NCI-H82 treated with DMSO at 0.1 percent for 48 hours (cell line): ENCODE results near the gene CCT5.
A peak's percentile ranks its signal among the peaks of the same experiment; 100 is the strongest.
"Not testable (repeated sequence)": the region's sequence is repeated elsewhere in the genome, so short reads cannot be mapped to it uniquely, and the experiment has no call there.

ENCODE experiments used
- DNase-seq: peaks from one replicate; lab custom pipeline; 2025; ENCODE audit not compliant: unreplicated experiment; lab: John Stamatoyannopoulos, UW

CCT5 gene

GRCh38 chr5:10275460-10275859 lies 25.4 kb downstream of the CCT5 start:
- DNase-seq: no peak

GRCh38 chr5:10275991-10276390 lies 25.9 kb downstream of the CCT5 start:
- DNase-seq: peak; percentile 32

- no peak for DNase-seq
Measured at GRCh38 chr5:10276691-10277090, 26.6 kb downstream of the CCT5 start.

GRCh38 chr5:10277773-10278630 lies 27.9 kb downstream of the CCT5 start:
- DNase-seq: no peak

GRCh38 chr5:10278658-10279279 lies 28.7 kb downstream of the CCT5 start:
- no peak for DNase-seq

- no peak for DNase-seq
Measured at GRCh38 chr5:10279328-10279727, 29.2 kb downstream of the CCT5 start.

GRCh38 chr5:10279925-10280720 lies 30.0 kb downstream of the CCT5 start:
- no peak for DNase-seq

GRCh38 chr5:10283927-10284635 lies 34.0 kb downstream of the CCT5 start:
- DNase-seq: no peak

- not testable (repeated sequence) for DNase-seq
Measured at GRCh38 chr5:10285362-10285761, 35.3 kb downstream of the CCT5 start.

- no peak for DNase-seq
Measured at GRCh38 chr5:10286162-10286861, 36.2 kb downstream of the CCT5 start.

- DNase-seq: no peak
Measured at GRCh38 chr5:10286862-10287227, 36.8 kb downstream of the CCT5 start.

GRCh38 chr5:10288592-10289219 lies 38.6 kb downstream of the CCT5 start:
- no peak for DNase-seq

GRCh38 chr5:10289353-10289752 lies 39.3 kb downstream of the CCT5 start:
- DNase-seq: no peak

- no peak for DNase-seq
Measured at GRCh38 chr5:10289991-10290390, 39.9 kb downstream of the CCT5 start.

- no peak for DNase-seq
Measured at GRCh38 chr5:10290438-10290837, 40.4 kb downstream of the CCT5 start.

GRCh38 chr5:10291692-10292339 lies 41.7 kb downstream of the CCT5 start:
- DNase-seq: no peak

- no peak for DNase-seq
Measured at GRCh38 chr5:10293907-10294662, 44.0 kb downstream of the CCT5 start.

- DNase-seq: no peak
Measured at GRCh38 chr5:10295619-10296326, 45.7 kb downstream of the CCT5 start.
